GM19023 (cell line): Measurements from ENCODE around the gene AHDC1.
"Not testable (repeated sequence)": the region's sequence is repeated elsewhere in the genome, so short reads cannot be mapped to it uniquely, and the experiment has no call there.

Source experiments
- ATAC-seq: cut with Tn5 transposase; IDR thresholded peaks from one replicate; pipeline ENCODE4 v1.9.1; 2021; ENCODE audit warnings: mild to moderate bottlenecking, moderate library complexity; ENCODE audit not compliant: unreplicated experiment

The AHDC1 gene

GRCh38 chr1:27634177-27634984 is 30.4 kb upstream of the AHDC1 start:
- ATAC-seq, result no peak

GRCh38 chr1:27633640-27634176 is 29.8 kb upstream of the AHDC1 start:
- ATAC-seq, result no peak

GRCh38 chr1:27633298-27633610 is 29.3 kb upstream of the AHDC1 start:
- ATAC-seq, result no peak

- ATAC-seq, result peak; percentile 27
Observed at GRCh38 chr1:27632387-27633297, 28.7 kb upstream of the AHDC1 start.

GRCh38 chr1:27630859-27631491 is 27.0 kb upstream of the AHDC1 start:
- no peak for ATAC-seq

- no peak for ATAC-seq
Observed at GRCh38 chr1:27628712-27629111, 24.8 kb upstream of the AHDC1 start.

- ATAC-seq, result not testable (repeated sequence)
Observed at GRCh38 chr1:27627733-27628132, 23.8 kb upstream of the AHDC1 start.

GRCh38 chr1:27627061-27627460 is 23.1 kb upstream of the AHDC1 start:
- no peak for ATAC-seq

- no peak for ATAC-seq
Observed at GRCh38 chr1:27626031-27626935, 22.3 kb upstream of the AHDC1 start.

GRCh38 chr1:27624467-27625178 is 20.7 kb upstream of the AHDC1 start:
- ATAC-seq, result peak; percentile 15

GRCh38 chr1:27623327-27624212 is 19.6 kb upstream of the AHDC1 start:
- ATAC-seq, result no peak

- ATAC-seq, result no peak
Observed at GRCh38 chr1:27622828-27623227, 18.9 kb upstream of the AHDC1 start.

GRCh38 chr1:27621051-27621920 is 17.3 kb upstream of the AHDC1 start:
- ATAC-seq, result no peak

GRCh38 chr1:27619782-27620438 is 16.0 kb upstream of the AHDC1 start:
- ATAC-seq, result not testable (repeated sequence)

- no peak for ATAC-seq
Observed at GRCh38 chr1:27618341-27619082, 14.6 kb upstream of the AHDC1 start.

GRCh38 chr1:27617420-27617819 is 13.5 kb upstream of the AHDC1 start:
- ATAC-seq, result no peak
